PC-3 (cell line): ENCODE data around the gene BTBD6. TPM values are rescaled to one million over a fixed set of nuclear protein-coding genes. Genes with fewer than 3 reads are reported as not detected.

Experiments used
- ATAC-seq: fragments of 200-7000 bp; cut with Tn5 transposase; 2 replicates; pipeline ENCODE4 v1.9.1; 2020; ENCODE audit warnings: mild to moderate bottlenecking, moderate library complexity
- BruUV-seq: library from RNA; stranded (reverse); fragments of 400-500 nt; replicated peaks from 2 replicates; lab custom pipeline; 2021; lab: Mats Ljungman, UMichigan
- CTCF ChIA-PET: fragments of 300-600 bp; sonication (Branson Sonifier 250); formaldehyde crosslinking; loops from one replicate; lab custom pipeline; 2022; ENCODE audit warnings: antibody characterized with exemption; lab: Charles Lee
- POLR2A ChIA-PET: fragments of 300-600 bp; sonication (Branson Sonifier 250); formaldehyde crosslinking; loops from one replicate; lab custom pipeline; 2022; ENCODE audit warnings: antibody characterized with exemption; ENCODE audit not compliant: unreplicated experiment; lab: Charles Lee
- DNase-seq: peaks from one replicate; pipeline ENCODE4 v3.0.0-alpha.2; 2015
- H2AFZ ChIP-seq: fragments of 300-600 bp; sonication (generic); 2 replicates; pipeline ENCODE4 v1.6.0; 2016; ENCODE audit warnings: antibody characterized with exemption, low read length
- H3F3A ChIP-seq: fragments of 300-600 bp; sonication (generic); one replicate; pipeline ENCODE4 v1.6.0; 2017; ENCODE audit warnings: antibody characterized with exemption, low read length, control low read depth, mild to moderate bottlenecking; ENCODE audit not compliant: unreplicated experiment
- H3K27ac ChIP-seq: fragments of 300-600 bp; sonication (generic); 2 replicates; pipeline ENCODE4 v1.5.1; 2016; ENCODE audit warnings: mild to moderate bottlenecking, low read length
- H3K27me3 ChIP-seq: fragments of 300-600 bp; sonication (generic); 2 replicates; pipeline ENCODE4 v1.6.1; 2016; ENCODE audit warnings: low read length, mixed read lengths
- H3K36me3 ChIP-seq: fragments of 300-600 bp; sonication (generic); 2 replicates; pipeline ENCODE4 v1.6.1; 2016; ENCODE audit warnings: low read depth, mixed run types, low read length, mixed read lengths
- H3K4me1 ChIP-seq: fragments of 300-600 bp; sonication (generic); 2 replicates; pipeline ENCODE4 v1.5.1; 2016; ENCODE audit warnings: low read length; ENCODE audit not compliant: insufficient read depth
- H3K4me2 ChIP-seq: fragments of 300-600 bp; sonication (generic); 2 replicates; pipeline ENCODE4 v1.6.0; 2016; ENCODE audit warnings: low read length
- H3K4me3 ChIP-seq: fragments of 300-600 bp; sonication (generic); 2 replicates; pipeline ENCODE4 v1.5.1; 2016; ENCODE audit warnings: mild to moderate bottlenecking, low read length, mixed read lengths
- H3K79me2 ChIP-seq: fragments of 300-600 bp; sonication (generic); 2 replicates; pipeline ENCODE4 v1.6.1; 2017; ENCODE audit warnings: low read length, mixed read lengths
- H3K9ac ChIP-seq: fragments of 300-600 bp; sonication (generic); 2 replicates; pipeline ENCODE4 v1.6.0; 2016; ENCODE audit warnings: mild to moderate bottlenecking, low read length
- H3K9me2 ChIP-seq: fragments of 300-600 bp; sonication (generic); replicated peaks from 2 replicates; pipeline ENCODE4 v1.6.1; 2016; ENCODE audit warnings: mixed run types, low read length, mixed read lengths
- H3K9me3 ChIP-seq: fragments of 300-600 bp; sonication (generic); 2 replicates; pipeline ENCODE4 v1.6.1; 2016; ENCODE audit warnings: low read length, mixed read lengths
- H4K20me1 ChIP-seq: fragments of 300-600 bp; sonication (generic); 2 replicates; pipeline ENCODE4 v1.6.1; 2016; ENCODE audit warnings: low read length, mixed read lengths
- EZH2 ChIP-seq: fragments of 300-600 bp; sonication (generic); IDR thresholded peaks from one replicate; pipeline ENCODE4 v1.6.1; 2017; ENCODE audit warnings: antibody characterized with exemption, mild to moderate bottlenecking, low read length; ENCODE audit not compliant: unreplicated experiment
- EZH2phosphoT487 ChIP-seq: fragments of 300-600 bp; sonication (generic); IDR thresholded peaks from 2 replicates; pipeline ENCODE4 v1.6.1; 2018; ENCODE audit warnings: mild to moderate bottlenecking, antibody characterized with exemption, low read length, borderline replicate concordance
- intact Hi-C: fragments of 100-400 bp; cut with micrococcal nuclease; formaldehyde crosslinking; loops from 2 replicates; pipeline ENCODE4 v1.9.0; 2023
- total RNA-seq: library from RNA; depleted of rRNA; stranded (reverse); fragments of >200 nt; gene quantifications from 2 replicates; pipeline ENCODE4 v1.2.3, GENCODE V29; 2014
- TF ChIP-seq, protein P1 (sequence below): fragments of 300-600 bp; sonication (generic); conservative IDR thresholded peaks from 2 replicates; pipeline ENCODE4 v1.5.1; 2017; ENCODE audit warnings: antibody characterized with exemption, low read depth, mild to moderate bottlenecking, low read length

BTBD6 gene
- total RNA-seq, 1 experiment from 2014 or later: 104 TPM

DNA sequence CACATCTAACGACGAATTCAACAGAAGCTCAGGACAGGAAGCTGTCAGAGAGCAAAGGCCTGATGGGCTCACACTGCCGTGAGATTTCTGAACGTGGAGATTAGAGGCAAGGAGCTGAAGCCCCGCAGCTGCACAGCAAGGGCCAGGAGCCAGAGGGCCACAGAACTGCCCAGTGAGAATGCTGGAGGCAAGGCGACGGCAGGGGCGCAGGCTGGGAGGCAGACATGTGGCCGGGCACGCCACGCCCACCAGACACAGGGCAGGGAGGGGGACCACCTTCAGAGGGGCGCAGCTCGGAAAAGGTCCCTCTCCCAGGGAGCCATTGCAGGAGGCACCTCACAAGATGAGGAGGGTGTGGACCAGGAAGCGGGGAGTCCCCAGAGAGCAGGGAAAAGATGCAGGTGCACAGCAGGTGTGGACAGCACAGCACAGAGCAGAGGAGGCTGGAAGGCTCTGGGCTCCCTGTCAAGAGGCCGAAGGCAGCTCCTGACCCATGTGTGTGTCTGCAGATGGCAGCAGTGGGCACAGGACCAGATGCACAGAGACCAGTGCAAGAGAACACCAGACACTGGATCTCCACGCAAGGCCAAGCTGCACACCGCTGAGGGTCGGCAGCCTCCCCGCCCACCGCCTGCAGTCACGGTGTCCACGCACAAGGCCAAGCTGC is 23.0 kb downstream of the BTBD6 start:
- Histone ChIP-seq H3K9me3 (no peaks in the 10 kb centered on the region), H4K20me1 (no peaks in the 10 kb centered on the region), H3K9ac (no peak overlapping the region), H3K27me3 (no peaks in the 10 kb centered on the region), H3K4me1 (no peaks in the 10 kb centered on the region), H3F3A (no peaks in the 10 kb centered on the region), H2AFZ (no peak overlapping the region), H3K36me3 (no peaks in the 10 kb centered on the region), H3K4me3 (no peak overlapping the region), H3K4me2 (no peak overlapping the region), H3K9me2 (no peaks in the 10 kb centered on the region), H3K79me2 (peaks cover 13% of the 10 kb centered on the region), H3K27ac (no peak overlapping the region)
- intact Hi-C loops: no loop called here
- peak; percentile 54; the same call in 1 of the 2 replicates for ATAC-seq
- ChIA-PET POLR2A (no interaction called here), CTCF (interaction anchor here (0.5 kb wide), 1 partner anchor 91 kb away, joined by 3 read pairs; no protein-coding TSS in a partner anchor)
- BruUV-seq: no TSS peak
- no peak for DNase-seq
- TF ChIP-seq EZH2 (no peak), EZH2phosphoT487 (no peak)
- TF ChIP-seq, protein P1, sequence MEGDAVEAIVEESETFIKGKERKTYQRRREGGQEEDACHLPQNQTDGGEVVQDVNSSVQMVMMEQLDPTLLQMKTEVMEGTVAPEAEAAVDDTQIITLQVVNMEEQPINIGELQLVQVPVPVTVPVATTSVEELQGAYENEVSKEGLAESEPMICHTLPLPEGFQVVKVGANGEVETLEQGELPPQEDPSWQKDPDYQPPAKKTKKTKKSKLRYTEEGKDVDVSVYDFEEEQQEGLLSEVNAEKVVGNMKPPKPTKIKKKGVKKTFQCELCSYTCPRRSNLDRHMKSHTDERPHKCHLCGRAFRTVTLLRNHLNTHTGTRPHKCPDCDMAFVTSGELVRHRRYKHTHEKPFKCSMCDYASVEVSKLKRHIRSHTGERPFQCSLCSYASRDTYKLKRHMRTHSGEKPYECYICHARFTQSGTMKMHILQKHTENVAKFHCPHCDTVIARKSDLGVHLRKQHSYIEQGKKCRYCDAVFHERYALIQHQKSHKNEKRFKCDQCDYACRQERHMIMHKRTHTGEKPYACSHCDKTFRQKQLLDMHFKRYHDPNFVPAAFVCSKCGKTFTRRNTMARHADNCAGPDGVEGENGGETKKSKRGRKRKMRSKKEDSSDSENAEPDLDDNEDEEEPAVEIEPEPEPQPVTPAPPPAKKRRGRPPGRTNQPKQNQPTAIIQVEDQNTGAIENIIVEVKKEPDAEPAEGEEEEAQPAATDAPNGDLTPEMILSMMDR: no peak

GRCh38 chr14:105272623-105273022 is 24.3 kb downstream of the BTBD6 start:
- Histone ChIP-seq H3K9ac (no peak overlapping the region), H3K27ac (no peak overlapping the region), H3K4me3 (no peak overlapping the region), H3K9me3 (no peaks in the 10 kb centered on the region), H3F3A (no peaks in the 10 kb centered on the region), H2AFZ (no peak overlapping the region), H3K36me3 (no peaks in the 10 kb centered on the region), H3K27me3 (no peaks in the 10 kb centered on the region), H3K4me2 (no peak overlapping the region), H3K9me2 (no peaks in the 10 kb centered on the region), H3K79me2 (peaks cover 13% of the 10 kb centered on the region), H3K4me1 (no peaks in the 10 kb centered on the region), H4K20me1 (no peaks in the 10 kb centered on the region)
- no TSS peak for BruUV-seq
- CTCF ChIA-PET: no interaction called here
- POLR2A ChIA-PET: no interaction called here
- ATAC-seq (no peak), DNase-seq (no peak)
- intact Hi-C loops: no loop called here
- TF ChIP-seq, protein P1: no peak
- TF ChIP-seq EZH2phosphoT487 (no peak), EZH2 (no peak)

- no peaks in the 10 kb centered on the region for H3K36me3 ChIP-seq
- DNase-seq: peak; percentile 31
Measured at GRCh38 chr14:105273062-105273461, 24.7 kb downstream of the BTBD6 start.

More at GRCh38 chr14:105273062-105273461, 24.7 kb downstream of the BTBD6 start:
- TF ChIP-seq EZH2 (no peak), EZH2phosphoT487 (no peak)
- TF ChIP-seq, protein P1: no peak
- Histone ChIP-seq H4K20me1 (no peaks in the 10 kb centered on the region), H3K9me2 (no peaks in the 10 kb centered on the region), H3K27me3 (no peaks in the 10 kb centered on the region), H2AFZ (no peak overlapping the region), H3K79me2 (peaks cover 13% of the 10 kb centered on the region), H3K27ac (no peak overlapping the region), H3F3A (no peaks in the 10 kb centered on the region), H3K4me1 (no peaks in the 10 kb centered on the region), H3K9me3 (no peaks in the 10 kb centered on the region), H3K4me2 (no peak overlapping the region), H3K9ac (no peak overlapping the region), H3K4me3 (no peak overlapping the region)
- ATAC-seq: peak; percentile 42; the same call in 1 of the 2 replicates
- ChIA-PET POLR2A (no interaction called here), CTCF (no interaction called here)
- intact Hi-C loops: no loop called here
- no TSS peak for BruUV-seq
